ENCODE results near the gene FFAR3.
"Not testable (repeated sequence)": the region's sequence is repeated elsewhere in the genome, so short reads cannot be mapped to it uniquely, and the experiment has no call there.

The FFAR3 gene

GRCh38 chr19:35401416-35401815 lies 43.2 kb downstream of the FFAR3 start:
- DNase-seq (ENCODE audit: low read depth), result not testable (repeated sequence)

- no peak for DNase-seq (ENCODE audit: low read depth)
These were observed 45.0 kb downstream of the FFAR3 start for GRCh38 chr19:35403116-35403760.

GRCh38 chr19:35404879-35405622 lies 46.8 kb downstream of the FFAR3 start:
- DNase-seq (ENCODE audit: low read depth), result peak; percentile 42

DNA sequence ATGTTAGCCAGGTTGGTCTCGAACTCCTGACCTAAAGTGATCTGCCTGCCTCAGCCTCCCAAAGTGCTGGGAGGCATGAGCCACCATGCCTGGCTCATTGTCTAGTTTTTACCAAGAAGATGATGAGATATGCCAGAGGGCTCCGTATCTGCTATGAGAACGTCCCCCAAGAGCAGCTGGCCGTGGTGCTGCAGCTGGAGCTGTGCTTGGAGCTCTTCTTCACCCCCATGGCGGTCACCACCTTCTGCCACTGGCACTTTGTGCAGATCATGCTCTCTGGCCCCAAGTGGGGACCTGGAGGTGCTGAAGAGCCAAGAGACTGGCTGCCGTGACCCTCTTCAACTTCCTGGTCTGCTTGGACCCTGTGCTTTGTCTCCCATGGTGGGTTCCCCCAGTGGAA lies 49.4 kb downstream of the FFAR3 start:
- DNase-seq (ENCODE audit: low read depth), result no peak

GRCh38 chr19:35408284-35409171 lies 50.3 kb downstream of the FFAR3 start:
- DNase-seq (ENCODE audit: low read depth), result no peak

DNA sequence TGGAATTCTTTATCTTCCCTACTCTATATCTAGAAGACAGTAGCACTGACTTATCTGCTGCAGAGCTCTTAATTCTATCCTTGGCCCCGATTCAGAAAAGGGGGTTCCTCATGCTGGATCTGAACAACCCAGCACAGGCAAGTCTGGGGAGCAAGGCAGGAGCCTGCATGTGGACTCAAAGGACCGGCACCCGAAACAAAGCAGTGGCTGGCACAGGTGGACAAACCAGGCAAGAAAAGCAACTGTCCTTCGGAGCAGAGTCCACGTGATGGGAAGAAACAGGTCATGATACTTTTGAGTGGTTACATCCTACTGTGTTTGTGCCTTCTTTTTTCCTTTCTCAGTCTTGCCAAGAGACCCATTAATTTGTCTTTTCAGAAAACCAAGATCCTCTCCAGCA lies 50.9 kb downstream of the FFAR3 start:
- DNase-seq (ENCODE audit: low read depth), result no peak

All from non-pigmented ciliary epithelial cell (primary cell).